HG03354 (cell line): ENCODE data around the gene HIBADH.
"Not testable (repeated sequence)": the region's sequence is repeated elsewhere in the genome, so short reads cannot be mapped to it uniquely, and the experiment has no call there.

Experiments
- ATAC-seq: cut with Tn5 transposase; IDR thresholded peaks from one replicate; pipeline ENCODE4 v1.9.1; 2021; ENCODE audit warnings: mild to moderate bottlenecking; ENCODE audit not compliant: unreplicated experiment, poor library complexity, severe bottlenecking

HIBADH gene

DNA sequence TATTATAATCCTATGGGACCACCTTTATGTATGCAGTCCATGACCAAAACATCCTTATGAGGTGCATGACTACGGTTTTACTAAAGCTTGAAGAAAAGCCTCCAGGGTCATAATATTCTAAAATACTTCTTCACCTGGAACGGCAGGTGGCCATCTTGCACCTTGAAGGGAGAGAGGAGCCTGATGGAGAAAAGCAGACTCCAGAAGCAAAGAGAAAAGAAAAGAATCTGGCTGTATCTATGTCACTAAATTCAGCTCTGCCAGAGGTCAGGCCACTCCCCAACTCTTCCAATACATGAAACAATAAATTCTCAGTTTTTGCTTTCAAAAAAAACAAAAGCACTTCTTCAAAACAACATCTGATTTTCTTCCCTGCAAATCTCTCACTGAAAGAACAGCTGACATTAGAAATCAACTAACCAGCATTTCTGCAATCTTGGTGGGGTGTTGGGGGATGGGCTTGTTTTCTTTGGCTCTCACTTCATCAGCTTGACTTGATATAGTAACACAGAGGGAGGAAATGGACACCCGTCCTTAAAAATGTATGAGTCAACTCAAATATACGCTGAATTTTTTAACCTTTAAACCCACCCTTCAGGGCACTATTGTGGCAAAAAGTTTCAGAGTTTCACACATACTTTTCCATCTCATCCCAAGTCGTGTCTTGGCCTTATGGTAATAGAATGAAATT is 21.7 kb downstream of the HIBADH start:
- no peak for ATAC-seq

GRCh38 chr7:27639851-27640250 is 22.8 kb downstream of the HIBADH start:
- no peak for ATAC-seq

DNA sequence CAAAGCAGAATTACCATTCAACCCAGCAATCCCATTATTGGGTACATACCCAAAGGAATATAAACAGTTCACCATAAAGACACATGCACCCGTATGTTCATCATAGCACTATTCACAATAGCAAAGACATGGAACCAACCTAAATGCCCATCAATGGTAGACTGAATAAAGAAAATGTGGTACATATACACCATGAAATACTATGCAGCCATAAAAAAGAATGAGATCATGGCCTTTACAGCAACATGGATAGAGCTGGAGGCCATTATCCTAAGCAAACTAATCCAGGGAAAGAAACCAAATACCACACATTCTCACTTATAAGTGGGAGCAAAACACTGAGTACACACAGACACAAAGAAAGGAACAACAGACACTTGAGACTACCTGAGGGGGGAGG is 23.6 kb downstream of the HIBADH start:
- ATAC-seq: not testable (repeated sequence)

- ATAC-seq: no peak
Observed at GRCh38 chr7:27636326-27637006, 26.2 kb downstream of the HIBADH start.

DNA sequence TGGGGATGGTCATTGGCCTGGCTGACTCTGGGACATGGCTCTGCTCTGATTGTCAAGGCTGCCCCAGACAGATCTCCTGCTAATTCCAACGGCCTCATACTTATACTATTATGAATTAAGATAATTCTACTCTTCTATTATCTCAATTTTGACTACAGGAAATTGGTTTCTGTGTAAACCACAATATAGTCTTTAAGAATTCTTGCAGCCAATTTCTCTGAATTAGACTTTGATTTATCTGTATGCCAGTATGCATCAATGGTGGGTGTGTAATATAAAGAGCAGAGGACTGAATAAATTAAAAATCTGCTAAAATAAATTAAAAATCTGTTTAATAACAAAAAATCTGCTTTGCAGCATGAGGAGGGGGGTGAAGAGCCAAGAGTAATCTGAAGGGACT is 27.0 kb downstream of the HIBADH start:
- no peak for ATAC-seq

DNA sequence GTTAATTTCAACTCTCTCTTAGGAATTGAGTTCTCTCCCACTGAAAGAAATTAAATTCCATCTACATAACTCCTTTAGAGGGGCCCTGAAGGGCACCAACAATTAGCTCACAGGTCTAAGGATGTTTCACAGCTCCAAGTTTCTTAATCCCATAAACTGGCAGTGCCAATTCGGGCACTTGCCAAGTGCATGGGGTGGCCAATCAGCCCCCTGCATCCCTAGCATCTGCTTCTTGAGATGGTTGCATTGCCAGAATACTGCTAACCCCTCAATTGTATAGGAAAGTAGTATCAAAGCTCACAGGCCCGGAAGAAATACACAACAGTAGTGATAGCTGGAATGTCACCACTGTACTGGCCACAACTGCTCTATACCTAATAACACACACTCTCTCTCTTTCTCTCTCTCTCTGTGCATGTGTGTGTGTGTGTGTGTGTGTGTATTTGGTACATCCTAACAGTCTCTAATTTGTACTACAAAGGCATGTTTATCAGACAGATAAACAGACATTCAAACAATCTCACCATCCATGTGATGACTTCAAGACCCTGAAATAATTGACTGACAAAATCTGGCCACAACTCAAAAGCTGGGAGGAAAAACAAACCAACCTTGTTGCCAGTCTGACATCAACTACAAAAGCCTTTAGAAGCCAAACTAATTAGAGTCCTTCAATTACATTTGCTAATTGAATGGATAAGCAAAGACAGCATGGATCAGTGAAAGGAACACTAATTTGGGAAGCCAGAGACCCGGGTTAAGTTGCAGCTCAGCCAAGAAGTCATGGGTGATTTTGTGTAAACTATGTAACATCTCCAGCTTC is 27.8 kb downstream of the HIBADH start:
- ATAC-seq: no peak

GRCh38 chr7:27633062-27633461 is 29.6 kb downstream of the HIBADH start:
- ATAC-seq: no peak

DNA sequence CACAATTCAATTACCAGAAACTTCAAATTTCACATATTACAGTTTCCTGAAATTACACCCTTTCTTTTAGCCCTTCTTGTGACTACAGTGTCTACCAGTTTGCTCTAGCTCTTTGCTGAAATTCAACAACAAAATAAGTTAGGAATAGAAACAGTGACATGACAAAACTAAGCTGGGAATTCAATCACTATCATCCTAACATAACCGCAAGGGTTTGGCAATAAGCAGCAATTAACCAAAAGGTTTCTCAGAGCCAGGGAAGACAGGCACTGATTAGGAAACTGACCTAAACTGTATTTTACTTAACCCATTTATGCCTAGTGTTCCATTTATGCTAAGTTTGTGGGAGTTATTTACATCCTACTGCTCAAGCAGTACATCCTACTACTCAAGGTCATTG is 31.3 kb downstream of the HIBADH start:
- ATAC-seq: no peak

- no peak for ATAC-seq
Observed at GRCh38 chr7:27627146-27627545, 35.5 kb downstream of the HIBADH start.

DNA sequence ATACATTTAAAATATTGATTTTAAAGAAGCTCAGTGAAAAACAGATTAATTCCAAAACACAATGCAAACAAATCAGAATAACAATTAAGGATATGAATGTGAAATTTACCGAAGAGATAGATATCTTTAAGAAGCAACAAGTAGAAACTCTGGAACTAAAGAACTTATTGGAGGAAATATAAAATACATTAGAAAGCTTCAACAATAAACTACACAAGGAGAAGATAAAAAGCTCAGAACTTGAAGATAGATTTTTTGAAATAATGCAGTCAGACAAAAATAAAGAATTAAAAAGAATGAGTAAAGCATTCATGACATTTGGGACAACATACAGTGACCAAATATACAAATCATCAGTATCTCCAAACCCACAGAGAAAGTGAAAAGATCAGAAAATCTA is 43.2 kb downstream of the HIBADH start:
- no peak for ATAC-seq

DNA sequence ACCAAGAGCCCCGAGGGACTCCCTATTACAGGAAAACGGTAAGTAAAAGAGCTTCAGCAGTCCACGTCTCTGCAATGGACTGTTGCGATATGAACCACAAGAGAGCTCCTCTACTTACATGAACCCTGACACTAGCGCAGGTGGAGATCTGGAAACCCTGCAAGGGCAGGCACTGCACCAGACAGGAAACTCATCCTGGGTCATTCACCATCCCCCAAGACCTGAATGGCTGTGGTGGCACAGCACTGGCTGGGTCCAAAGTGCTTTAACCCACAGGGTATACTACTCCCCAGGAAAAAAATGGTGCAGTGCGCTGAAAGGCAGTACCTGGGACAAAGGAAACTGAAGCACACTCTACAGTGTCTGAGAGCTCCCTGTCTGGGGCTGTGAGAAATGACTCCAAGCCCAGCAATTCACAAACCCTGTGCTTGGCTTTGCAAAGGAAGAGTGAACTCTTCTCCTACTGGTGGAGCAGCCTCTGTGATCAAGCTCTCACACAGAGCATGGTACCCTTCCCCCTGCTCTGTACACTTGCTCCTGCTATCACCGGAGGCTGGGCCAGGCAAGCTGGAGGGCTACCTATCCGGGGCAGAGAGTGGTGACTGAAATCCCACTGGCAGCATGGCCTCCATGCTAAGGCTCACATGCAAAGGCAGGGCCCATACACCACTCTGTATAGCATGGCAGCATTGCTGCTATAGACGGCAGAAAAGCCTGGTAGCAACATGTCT is 44.9 kb downstream of the HIBADH start:
- ATAC-seq: no peak

DNA sequence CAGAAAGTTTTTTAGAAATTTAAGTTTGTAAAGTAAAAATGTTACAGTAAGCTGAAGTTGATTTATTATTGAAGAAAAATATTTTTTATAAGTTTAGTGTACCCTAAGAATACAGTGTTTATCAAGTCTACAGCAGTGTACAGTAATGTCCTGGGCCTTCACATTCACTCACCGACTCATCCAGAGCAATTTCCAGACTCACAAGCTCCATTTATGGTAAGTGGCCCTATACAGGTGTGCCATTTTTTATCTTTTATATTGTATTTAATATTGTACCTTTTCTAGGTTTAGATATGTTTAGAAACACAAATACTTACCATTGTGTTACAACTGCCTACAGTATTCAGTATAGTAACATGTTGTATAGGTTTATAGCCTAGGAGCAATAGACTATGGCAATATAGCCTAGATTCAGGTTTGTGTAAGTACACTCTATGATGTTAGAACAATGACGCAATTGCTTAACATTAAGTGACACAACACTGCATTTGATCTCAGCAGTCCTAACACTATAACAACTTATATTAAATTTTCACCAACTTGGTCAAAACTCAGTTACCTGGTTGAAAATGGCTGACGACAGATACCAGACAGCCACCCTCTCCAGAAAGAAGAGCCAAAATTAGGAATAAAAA is 45.7 kb downstream of the HIBADH start:
- no peak for ATAC-seq

DNA sequence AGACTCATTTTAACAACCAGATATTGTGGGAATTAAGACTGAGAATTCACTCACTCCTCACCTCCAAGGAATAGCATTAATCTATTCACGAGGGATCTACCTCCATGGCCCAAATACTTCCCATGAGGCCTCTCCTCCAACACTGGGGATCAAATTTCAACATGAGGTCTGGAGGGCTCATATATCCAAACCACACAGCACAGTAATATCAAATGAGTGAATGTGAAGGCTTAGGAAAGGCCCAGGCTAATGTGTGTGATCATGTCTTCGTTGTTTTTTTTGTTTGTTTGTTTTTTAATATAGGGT is 46.5 kb downstream of the HIBADH start:
- ATAC-seq: no peak

DNA sequence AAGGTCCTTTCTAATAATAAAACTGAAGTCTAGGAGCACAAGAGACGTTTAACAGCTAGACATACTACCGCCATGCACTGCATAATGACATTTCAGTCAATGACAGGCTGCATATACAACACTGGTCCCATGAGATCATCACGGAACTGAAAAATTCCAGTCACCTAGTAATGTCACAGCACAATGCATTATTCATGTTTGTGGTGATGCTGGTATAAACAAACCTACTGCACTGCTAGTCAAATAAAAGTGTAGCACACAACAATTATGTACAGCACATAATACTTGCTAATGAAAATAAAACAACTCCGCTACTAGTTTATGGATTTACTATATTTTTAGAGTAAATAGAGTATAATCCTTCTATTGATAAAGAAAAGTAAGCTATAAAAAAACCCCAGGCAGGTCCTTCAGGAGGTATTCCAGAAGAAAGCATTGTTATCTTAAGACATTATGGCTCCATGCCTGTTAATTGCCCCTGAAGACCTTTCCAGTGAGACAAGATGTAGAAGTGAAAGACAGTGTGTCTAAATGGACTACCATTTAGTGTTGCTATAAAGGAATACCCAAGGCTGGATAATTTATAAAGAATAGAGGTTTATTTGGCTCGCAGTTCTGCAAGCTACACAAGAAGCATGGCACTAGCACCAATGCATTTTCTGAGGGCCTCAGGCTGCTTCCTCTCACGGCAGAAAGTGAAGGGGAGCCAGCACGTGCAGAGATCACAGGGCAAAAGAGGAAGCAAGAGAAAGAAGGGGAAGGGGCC is 47.1 kb downstream of the HIBADH start:
- no peak for ATAC-seq

GRCh38 chr7:27614095-27614494 is 48.6 kb downstream of the HIBADH start:
- ATAC-seq: no peak

- no peak for ATAC-seq
Observed at GRCh38 chr7:27611059-27611458, 51.6 kb downstream of the HIBADH start.

DNA sequence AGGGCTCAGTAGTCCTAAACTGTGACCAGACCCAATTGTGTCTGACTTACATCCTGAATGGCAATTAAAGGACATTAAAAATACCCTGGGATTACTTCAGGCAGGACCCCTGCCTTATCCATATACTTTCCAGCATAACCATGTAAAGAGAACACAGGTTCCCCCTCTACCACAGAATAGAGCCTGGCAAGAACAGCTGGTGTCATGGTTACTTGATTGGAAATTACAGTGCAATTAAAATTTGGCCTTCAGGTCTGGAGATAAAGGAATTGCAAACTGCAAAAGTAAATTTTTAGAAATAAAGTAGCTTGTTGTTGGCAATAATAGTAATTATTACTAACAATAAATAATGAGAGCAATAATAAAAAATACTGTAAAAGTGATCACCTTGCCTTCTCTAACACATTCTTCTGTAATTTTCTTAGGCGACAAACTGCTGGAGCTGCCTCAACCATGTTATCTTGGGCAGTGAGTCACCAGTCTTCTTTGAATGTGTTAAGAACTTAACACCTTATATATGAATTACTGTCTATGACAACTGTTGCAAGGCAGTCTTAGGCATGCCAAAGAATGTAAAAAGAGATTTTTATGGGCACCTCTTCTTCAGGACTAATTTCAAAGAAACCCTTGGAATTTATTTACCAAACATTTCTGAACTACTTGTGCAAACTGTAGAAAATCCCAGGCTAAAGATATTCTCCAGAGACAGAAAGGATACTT is 53.7 kb downstream of the HIBADH start:
- no peak for ATAC-seq

GRCh38 chr7:27607210-27607606 is 55.5 kb downstream of the HIBADH start:
- no peak for ATAC-seq
